Colonic mucosa (tissue), 4 donors: ENCODE results near the gene EFEMP1. TPM values are rescaled to one million over a fixed set of nuclear protein-coding genes. Genes with fewer than 3 reads are reported as not detected.

Source experiments
- DNase-seq: peaks from one replicate; pipeline ENCODE4 v3.0.0-alpha.2; 2020
- H3K27ac ChIP-seq: fragments of 200-600 bp; one replicate; pipeline ENCODE4 v1.8.0; 2021
- H3K27me3 ChIP-seq: fragments of 200-600 bp; one replicate; pipeline ENCODE4 v1.8.0; 2021
- H3K36me3 ChIP-seq: fragments of 200-600 bp; one replicate; pipeline ENCODE4 v1.8.0; 2021
- H3K4me1 ChIP-seq: fragments of 200-600 bp; one replicate; pipeline ENCODE4 v1.8.0; 2021; ENCODE audit warnings: mild to moderate bottlenecking
- H3K4me3 ChIP-seq: fragments of 200-600 bp; one replicate; pipeline ENCODE4 v1.8.0; 2021
- H3K9ac ChIP-seq, 2 donors: one replicate each; pipeline ENCODE4 v1.7.0; 2013; ENCODE audit warnings: control low read depth in 2 of 2, low read depth in 2 of 2, low read length in 2 of 2
- H3K9me3 ChIP-seq: fragments of 200-600 bp; one replicate; pipeline ENCODE4 v1.8.0; 2021
- intact Hi-C: fragments of 100-400 bp; cut with DNase I; formaldehyde crosslinking; loops from one replicate; pipeline ENCODE4 v1.14.1; 2022
- total RNA-seq, 2 donors: library from RNA; stranded (reverse); fragmentation: NEBNext Ultra II Directional in 1 of 2; extraction: Animal tissue kit (Norgen Biotek cat#: 25700) in 1 of 2; gene quantifications; one replicate each; pipeline ENCODE4 v1.2.1, GENCODE V29; 2021
- TF ChIP-seq, protein P1 (sequence below): fragments of 200-600 bp; IDR thresholded peaks from one replicate; pipeline ENCODE4 v1.8.0; 2022; ENCODE audit warnings: antibody characterized with exemption, mild to moderate bottlenecking
- donor health status: healthy.
- donor health status: DM: no; HTN: no; CAD: no.
- donor health status: DM: no; HTN: no; CAD: no.

Gene EFEMP1
- total RNA-seq, 2 donors from 2014 or later = 16.2 to 25.2 TPM

DNA sequence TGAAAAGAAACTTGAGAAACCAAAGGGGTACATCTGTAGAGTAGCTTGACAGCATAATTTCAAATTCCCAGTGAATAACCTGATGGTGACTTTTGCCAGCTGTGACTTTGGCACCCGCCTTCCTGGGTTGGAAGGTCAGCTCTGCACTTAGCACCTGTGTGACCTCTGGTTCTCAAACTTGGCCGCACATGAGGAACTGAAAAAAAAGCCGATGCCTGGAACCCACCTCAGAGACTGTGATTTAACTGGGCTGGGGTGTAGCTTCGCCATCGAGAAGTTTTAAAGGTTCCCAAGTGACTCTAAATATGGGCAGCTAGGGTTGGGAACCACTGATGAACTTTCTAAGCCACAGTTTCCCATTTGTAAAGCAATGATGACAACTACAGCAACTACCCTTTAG, 6.5 kb downstream of the EFEMP1 start:
- Histone ChIP-seq H3K27ac (no peak overlapping the region), H3K9ac (no peak overlapping the region), H3K27me3 (no peaks in the 10 kb centered on the region), H3K4me3 (no peak overlapping the region), H3K9me3 (no peaks in the 10 kb centered on the region), H3K4me1 (no peaks in the 10 kb centered on the region), H3K36me3 (no peaks in the 10 kb centered on the region)
- intact Hi-C loops = no loop called here
- no peak for DNase-seq
- TF ChIP-seq, protein P1, sequence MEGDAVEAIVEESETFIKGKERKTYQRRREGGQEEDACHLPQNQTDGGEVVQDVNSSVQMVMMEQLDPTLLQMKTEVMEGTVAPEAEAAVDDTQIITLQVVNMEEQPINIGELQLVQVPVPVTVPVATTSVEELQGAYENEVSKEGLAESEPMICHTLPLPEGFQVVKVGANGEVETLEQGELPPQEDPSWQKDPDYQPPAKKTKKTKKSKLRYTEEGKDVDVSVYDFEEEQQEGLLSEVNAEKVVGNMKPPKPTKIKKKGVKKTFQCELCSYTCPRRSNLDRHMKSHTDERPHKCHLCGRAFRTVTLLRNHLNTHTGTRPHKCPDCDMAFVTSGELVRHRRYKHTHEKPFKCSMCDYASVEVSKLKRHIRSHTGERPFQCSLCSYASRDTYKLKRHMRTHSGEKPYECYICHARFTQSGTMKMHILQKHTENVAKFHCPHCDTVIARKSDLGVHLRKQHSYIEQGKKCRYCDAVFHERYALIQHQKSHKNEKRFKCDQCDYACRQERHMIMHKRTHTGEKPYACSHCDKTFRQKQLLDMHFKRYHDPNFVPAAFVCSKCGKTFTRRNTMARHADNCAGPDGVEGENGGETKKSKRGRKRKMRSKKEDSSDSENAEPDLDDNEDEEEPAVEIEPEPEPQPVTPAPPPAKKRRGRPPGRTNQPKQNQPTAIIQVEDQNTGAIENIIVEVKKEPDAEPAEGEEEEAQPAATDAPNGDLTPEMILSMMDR = no peak

GRCh38 chr2:55916473-55917049, 7.0 kb downstream of the EFEMP1 start:
- TF ChIP-seq, protein P1 = no peak
- Histone ChIP-seq H3K9ac (no peak overlapping the region), H3K4me3 (no peak overlapping the region), H3K36me3 (no peaks in the 10 kb centered on the region), H3K27me3 (no peaks in the 10 kb centered on the region), H3K27ac (no peak overlapping the region), H3K9me3 (no peaks in the 10 kb centered on the region), H3K4me1 (no peaks in the 10 kb centered on the region)
- no peak for DNase-seq
- intact Hi-C loops = no loop called here

- DNase-seq = no peak
- Histone ChIP-seq H3K36me3 (no peaks in the 10 kb centered on the region), H3K4me3 (no peak overlapping the region), H3K4me1 (no peaks in the 10 kb centered on the region), H3K27me3 (no peaks in the 10 kb centered on the region), H3K27ac (no peak overlapping the region), H3K9ac (no peak overlapping the region), H3K9me3 (no peaks in the 10 kb centered on the region)
- intact Hi-C loops = no loop called here
- TF ChIP-seq, protein P1 = no peak
Observed at GRCh38 chr2:55914786-55915185, 8.8 kb downstream of the EFEMP1 start.

GRCh38 chr2:55912926-55913325, 10.7 kb downstream of the EFEMP1 start:
- no peak overlapping the region for H3K9ac ChIP-seq
- no peak for DNase-seq
- H3K4me3 ChIP-seq = no peak overlapping the region
- intact Hi-C loops = no loop called here
- H3K27me3 ChIP-seq = no peaks in the 10 kb centered on the region
- no peaks in the 10 kb centered on the region for H3K36me3 ChIP-seq
- no peak overlapping the region for H3K27ac ChIP-seq
- no peaks in the 10 kb centered on the region for H3K9me3 ChIP-seq
- TF ChIP-seq, protein P1 = no peak
- H3K4me1 ChIP-seq = no peaks in the 10 kb centered on the region

- Histone ChIP-seq H3K4me1 (no peaks in the 10 kb centered on the region), H3K9ac (no peak overlapping the region), H3K9me3 (no peaks in the 10 kb centered on the region), H3K27me3 (no peaks in the 10 kb centered on the region), H3K36me3 (no peaks in the 10 kb centered on the region), H3K27ac (no peak overlapping the region), H3K4me3 (no peak overlapping the region)
- intact Hi-C loops = no loop called here
- DNase-seq = no peak
- TF ChIP-seq, protein P1 = no peak
Observed at GRCh38 chr2:55910077-55910476, 13.5 kb downstream of the EFEMP1 start.
